ENCODE measurements around the gene FCER2.

The FCER2 gene

GRCh38 chr19:7676854-7677253 lies 25.1 kb downstream of the FCER2 start, which contains the start of gene MCEMP1:
MCEMP1 (plus strand) TSS chr19:7677090; CDS start chr19:7677121, 31 bp downstream.
- DNase-seq (ENCODE audit: low spot score): no peak

DNA sequence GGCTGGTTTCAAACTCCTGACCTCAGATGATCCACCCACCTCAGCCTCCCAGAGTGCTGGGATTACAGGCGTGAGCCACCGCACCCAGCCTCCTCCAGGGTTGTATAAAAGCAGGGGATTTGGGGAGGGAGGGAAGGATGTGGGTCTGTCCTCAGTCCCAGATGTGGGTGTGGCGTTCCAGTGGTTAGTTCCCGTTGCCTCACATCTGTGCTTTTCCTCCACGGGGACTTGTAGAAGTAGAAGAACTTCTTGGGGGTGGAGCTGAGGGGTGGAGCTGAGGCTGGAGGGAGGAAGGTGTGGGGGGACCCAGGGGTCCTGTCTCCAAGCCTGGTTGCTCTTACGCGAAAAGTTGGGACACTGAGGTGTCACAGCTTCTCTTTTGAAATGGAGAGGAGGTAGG lies 25.6 kb downstream of the FCER2 start:
- no peak for DNase-seq (ENCODE audit: low spot score)

GRCh38 chr19:7674010-7675005 lies 27.6 kb downstream of the FCER2 start:
- DNase-seq (ENCODE audit: low spot score): peak; percentile 84

GRCh38 chr19:7672522-7672921 lies 29.4 kb downstream of the FCER2 start:
- DNase-seq (ENCODE audit: low spot score): no peak

GRCh38 chr19:7670790-7671189 lies 31.1 kb downstream of the FCER2 start:
- DNase-seq (ENCODE audit: low spot score): no peak

DNA sequence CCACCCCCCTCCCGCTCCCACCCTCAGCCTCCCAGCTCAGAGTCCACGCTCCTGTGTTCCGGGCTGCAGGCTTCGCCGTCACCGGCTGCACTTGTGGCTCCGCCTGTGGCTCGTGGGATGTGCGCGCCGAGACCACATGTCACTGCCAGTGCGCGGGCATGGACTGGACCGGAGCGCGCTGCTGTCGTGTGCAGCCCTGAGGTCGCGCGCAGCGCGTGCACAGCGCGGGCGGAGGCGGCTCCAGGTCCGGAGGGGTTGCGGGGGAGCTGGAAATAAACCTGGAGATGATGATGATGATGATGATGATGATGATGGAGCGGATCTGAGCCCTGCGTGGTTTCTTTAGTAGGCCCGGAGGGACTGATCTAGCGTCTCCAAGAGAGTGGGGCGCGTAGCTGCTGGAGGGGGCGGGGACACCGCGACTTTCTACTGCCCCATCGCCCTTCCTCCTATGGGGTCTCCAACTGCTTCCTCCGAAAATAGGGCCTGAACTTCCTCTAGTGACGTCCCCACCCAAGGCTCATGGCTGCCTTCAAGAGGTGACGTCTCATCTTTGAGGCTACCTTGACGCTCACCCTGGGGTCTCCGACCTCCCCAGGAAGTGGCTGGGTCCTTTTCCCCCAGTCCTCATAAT lies 31.7 kb downstream of the FCER2 start:
- no peak for DNase-seq (ENCODE audit: low spot score)

DNA sequence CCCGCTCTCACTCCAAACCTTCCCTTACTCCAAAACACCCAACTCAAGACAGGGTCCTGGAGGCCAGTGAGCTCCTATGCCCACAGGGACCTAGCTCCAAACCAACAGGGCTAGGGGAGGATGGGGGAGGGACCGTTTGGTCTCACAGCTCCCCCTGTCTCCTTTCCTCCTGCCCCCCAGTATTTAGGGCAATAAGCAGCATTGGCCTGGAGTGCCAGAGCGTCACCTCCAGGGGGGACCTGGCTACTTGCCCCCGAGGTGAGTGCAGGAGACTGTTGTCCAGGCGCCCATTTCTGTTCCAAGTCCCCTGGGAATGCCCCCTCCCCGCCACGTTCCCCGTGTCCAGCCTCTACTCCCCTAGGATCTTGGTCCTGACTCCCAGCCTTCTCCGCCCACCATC lies 32.3 kb downstream of the FCER2 start:
- DNase-seq (ENCODE audit: low spot score): no peak

- no peak for DNase-seq (ENCODE audit: low spot score)
Observed at GRCh38 chr19:7668842-7669241, 33.1 kb downstream of the FCER2 start, which contains the start of gene RETN. RETN (plus strand) TSS chr19:7669049; CDS start chr19:7669327, 278 bp downstream.

- DNase-seq (ENCODE audit: low spot score): no peak
Observed at GRCh38 chr19:7665076-7665475, 36.9 kb downstream of the FCER2 start.

GRCh38 chr19:7663706-7664105 lies 38.2 kb downstream of the FCER2 start:
- DNase-seq (ENCODE audit: low spot score): no peak

GRCh38 chr19:7662657-7663056 lies 39.3 kb downstream of the FCER2 start:
- DNase-seq (ENCODE audit: low spot score): no peak

DNA sequence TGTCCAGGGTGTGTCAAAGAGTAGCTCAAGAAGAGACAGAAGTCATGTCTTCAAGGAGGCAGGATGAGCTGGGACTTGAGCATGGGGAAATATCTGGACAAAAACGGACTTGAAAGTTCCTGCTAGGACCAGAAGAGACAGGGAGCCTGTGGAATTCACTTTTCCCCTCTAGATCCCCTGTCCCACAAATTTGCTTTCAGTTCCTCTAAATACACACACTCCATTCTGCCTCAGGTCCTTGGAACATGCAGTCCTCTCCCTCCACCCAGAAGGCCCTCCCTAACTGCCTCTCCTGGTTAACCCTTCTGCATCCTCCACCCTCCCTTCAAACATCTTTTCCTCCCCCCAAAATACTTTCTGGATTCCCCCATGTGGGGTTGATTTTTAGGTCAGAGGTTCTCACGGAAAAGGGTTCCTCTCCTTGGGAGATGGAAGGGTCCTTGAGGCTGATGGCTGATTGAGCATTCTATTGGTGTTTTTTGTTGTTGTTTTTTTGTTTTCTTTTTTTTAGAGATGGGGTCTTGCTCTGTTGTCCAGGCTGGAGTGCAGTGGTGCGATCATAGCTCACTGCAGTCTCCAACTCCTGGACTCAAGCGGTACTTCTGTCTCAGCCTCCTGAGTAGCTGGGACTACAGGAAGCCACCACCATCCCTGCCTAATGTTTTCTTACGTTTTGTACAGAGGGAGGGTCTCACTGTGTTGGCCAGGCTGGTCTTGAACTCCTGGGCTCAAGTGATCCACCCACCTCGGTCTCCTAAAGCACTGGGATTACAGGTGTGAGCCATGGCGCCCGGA lies 40.0 kb downstream of the FCER2 start:
- DNase-seq (ENCODE audit: low spot score): no peak

DNA sequence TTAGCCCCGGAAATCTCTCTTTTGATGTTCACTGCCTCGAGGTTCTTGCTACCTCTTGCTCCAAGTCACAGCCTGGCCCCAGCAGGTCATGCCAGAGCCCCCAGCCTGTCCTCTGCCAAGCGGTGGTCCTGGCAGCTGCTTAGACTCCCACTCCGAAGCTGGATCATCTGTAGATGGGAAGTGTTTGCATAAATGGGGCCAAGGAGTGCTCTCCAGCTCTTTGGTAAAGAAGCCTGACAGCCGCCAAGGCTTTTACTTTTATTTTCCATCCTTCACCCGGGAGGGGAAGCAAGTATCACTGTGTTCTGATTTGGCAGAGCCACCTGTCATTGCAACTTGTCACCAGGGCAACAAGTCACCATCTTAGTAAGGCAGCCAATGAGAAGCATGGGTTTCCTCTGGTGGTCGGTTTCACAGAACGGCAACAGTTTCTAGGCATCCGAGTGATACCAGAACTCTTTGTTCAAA lies 43.7 kb downstream of the FCER2 start:
- DNase-seq (ENCODE audit: low spot score): no peak

DNA sequence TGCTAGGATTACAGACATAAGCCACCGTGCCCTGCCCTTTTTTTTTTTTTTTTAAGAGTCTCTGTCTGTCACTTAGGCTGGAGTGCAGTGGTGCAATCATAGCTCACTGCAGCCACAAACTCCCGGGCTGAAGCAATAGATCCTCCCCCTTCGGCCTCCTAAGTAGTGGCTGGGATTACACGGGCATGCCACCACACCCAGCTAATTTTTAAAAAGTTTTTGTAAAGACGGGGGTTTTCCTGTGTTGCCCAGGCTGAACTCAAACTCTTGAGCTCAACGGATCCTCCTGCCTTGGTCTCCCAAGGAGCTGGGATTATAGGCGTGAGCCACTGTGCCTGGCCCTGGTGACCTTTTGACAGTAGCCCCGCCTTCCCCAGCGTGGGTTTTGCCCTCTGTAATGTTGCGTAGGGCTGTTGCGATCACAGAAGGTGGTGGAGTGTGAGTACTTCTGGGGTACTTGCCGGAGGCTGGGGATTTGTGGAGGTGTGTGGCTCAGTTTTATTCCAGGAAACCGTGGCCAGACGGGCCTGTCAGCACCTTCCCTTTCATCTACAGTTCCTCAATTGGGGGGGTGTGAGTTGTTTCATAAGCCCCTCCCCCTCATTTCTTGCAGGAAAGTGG lies 44.7 kb downstream of the FCER2 start:
- DNase-seq (ENCODE audit: low spot score): no peak

DNA sequence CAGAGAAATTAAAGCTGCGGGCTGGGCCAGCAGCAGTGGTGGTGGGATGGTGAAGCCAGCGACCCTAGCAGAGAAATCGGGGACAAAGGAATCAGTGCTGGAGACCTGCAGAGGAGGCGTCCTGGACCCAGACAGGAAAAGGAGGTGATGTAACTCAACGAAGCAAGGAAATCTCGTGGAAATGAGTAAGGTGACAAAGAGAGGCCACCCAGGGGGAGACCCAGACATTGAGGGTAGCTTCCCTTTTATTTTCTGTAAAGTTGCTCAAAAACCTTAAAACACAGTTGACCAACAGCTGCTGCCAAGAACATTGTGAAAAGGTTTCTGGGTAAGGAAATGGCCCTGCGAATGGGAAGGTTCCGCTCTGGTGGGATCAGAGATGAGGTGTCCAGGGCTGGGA lies 46.4 kb downstream of the FCER2 start:
- DNase-seq (ENCODE audit: low spot score): no peak

GRCh38 chr19:7654401-7654800 lies 47.5 kb downstream of the FCER2 start:
- DNase-seq (ENCODE audit: low spot score): no peak

GRCh38 chr19:7652061-7652641 lies 49.8 kb downstream of the FCER2 start:
- peak; percentile 78 for DNase-seq (ENCODE audit: low spot score)

DNA sequence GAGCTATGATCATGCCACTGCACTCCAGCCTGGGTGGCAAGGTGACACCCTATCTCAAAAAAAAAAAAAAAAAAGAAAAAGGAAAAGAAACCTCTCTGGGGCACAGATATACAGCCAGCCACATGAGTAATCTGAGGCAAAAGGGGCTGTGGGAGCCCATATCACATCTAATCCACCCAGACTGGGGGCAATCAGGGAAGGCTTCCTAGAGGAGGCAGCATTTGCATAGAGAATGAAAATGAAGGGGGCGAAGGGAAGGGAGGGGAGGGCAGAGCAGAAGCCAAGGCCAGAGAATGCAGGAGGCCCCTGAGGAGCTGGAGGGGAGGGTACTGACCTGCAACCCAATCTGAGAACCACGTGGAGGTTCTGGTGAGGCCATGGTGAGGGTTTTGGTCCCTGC lies 51.8 kb downstream of the FCER2 start:
- no peak for DNase-seq (ENCODE audit: low spot score)

GRCh38 chr19:7648265-7649014 lies 53.5 kb downstream of the FCER2 start:
- no peak for DNase-seq (ENCODE audit: low spot score)

GRCh38 chr19:7647156-7647555 lies 54.8 kb downstream of the FCER2 start:
- no peak for DNase-seq (ENCODE audit: low spot score)

DNA sequence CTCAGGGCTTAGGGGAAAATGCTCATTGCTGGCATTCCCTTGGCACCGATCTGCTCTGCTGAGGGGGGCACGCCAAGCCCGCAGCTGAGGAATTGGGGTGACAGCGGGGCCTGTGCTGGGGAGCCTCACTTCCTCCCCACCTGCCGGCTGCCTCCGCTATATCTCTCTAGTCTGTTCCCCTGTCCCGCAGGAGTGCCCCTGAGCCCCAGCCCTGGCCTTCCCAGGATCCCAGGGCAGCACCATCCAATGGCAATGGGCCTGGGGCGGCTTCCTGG lies 55.6 kb downstream of the FCER2 start:
- no peak for DNase-seq (ENCODE audit: low spot score)
